VCaP (cell line): ENCODE data around the gene CXCR4.

Experiments
- H3K27ac ChIP-seq: fragments of 450-650 bp; 2 replicates; pipeline ENCODE4 v1.5.1; 2017
- CTCF ChIP-seq: fragments of 450-650 bp; conservative IDR thresholded peaks from 2 replicates; pipeline ENCODE4 v1.5.1; 2017; ENCODE audit warnings: mild to moderate bottlenecking, moderate library complexity

Gene CXCR4

GRCh38 chr2:136146564-136146963 is 28.6 kb upstream of the CXCR4 start:
- TF ChIP-seq CTCF: no peak
- no peak overlapping the region for H3K27ac ChIP-seq

- no peak overlapping the region for H3K27ac ChIP-seq
- TF ChIP-seq CTCF: no peak
Observed at GRCh38 chr2:136143603-136144451, 25.9 kb upstream of the CXCR4 start.

DNA sequence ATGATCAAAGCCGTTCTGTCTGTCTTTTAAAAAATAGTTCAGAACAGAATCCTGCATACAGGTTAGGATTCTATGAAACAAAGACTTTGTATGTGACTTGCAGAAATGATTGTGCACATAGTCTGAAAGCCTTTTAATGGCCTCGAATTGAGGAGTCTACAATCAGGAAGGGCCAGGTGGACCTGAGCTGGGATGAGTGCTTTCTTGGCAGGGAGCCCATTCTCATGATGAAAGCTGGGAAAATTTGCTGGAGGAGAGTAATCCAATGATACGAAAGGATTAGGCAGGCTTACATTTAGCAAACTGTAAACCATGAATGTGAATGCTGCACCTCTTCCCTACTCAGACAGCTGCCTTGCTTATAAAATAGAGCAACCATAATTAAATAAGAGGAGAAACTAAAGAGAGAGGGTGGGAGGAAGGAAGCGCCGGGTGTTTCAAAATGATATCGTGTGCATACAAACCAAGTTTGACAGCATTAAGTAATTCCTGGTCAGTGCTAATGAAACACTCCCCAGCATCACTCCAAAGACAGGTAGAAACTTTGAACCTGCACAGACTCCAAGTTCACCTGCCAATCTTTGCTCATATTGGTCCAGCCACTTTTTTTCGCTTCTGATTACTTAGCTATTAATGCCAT is 23.7 kb upstream of the CXCR4 start:
- TF ChIP-seq CTCF: no peak

GRCh38 chr2:136139631-136140030 is 21.7 kb upstream of the CXCR4 start:
- no peak overlapping the region for H3K27ac ChIP-seq
- TF ChIP-seq CTCF: no peak

More for the DNA sequence above, 23.7 kb upstream of the CXCR4 start:
- no peak overlapping the region for H3K27ac ChIP-seq

GRCh38 chr2:136137982-136138381 is 20.0 kb upstream of the CXCR4 start:
- no peak for TF ChIP-seq CTCF
- no peak overlapping the region for H3K27ac ChIP-seq

GRCh38 chr2:136136931-136137330 is 19.0 kb upstream of the CXCR4 start:
- TF ChIP-seq CTCF: no peak
- no peak overlapping the region for H3K27ac ChIP-seq
